H9 (cell line): Measurements from ENCODE around the gene BCAS3. TPM values are rescaled to one million over a fixed set of nuclear protein-coding genes. Genes with fewer than 3 reads are reported as not detected.

ENCODE experiments used
- DNase-seq: peaks from one replicate; pipeline ENCODE4 v3.0.0-alpha.2; 2017
- H2AFZ ChIP-seq: one replicate; pipeline ENCODE4 v1.6.1; 2013; ENCODE audit warnings: mild to moderate bottlenecking, low read length, control low read depth, moderate library complexity
- H2AK5ac ChIP-seq: 2 replicates; pipeline ENCODE4 v1.6.1; 2013; ENCODE audit warnings: low read length, control low read depth, mixed read lengths; ENCODE audit not compliant: insufficient read length
- H2BK120ac ChIP-seq: one replicate; pipeline ENCODE4 v1.6.1; 2013; ENCODE audit warnings: low read depth, mild to moderate bottlenecking, low read length, control low read depth, inconsistent platforms; ENCODE audit not compliant: poor library complexity, severe bottlenecking
- H2BK12ac ChIP-seq: 2 replicates; pipeline ENCODE4 v1.6.1; 2013; ENCODE audit warnings: low read length, control low read depth, mixed read lengths, low read depth; ENCODE audit not compliant: insufficient read length
- H2BK15ac ChIP-seq: 2 replicates; pipeline ENCODE4 v1.6.1; 2013; ENCODE audit warnings: low read depth, low read length, control low read depth
- H2BK20ac ChIP-seq: one replicate; pipeline ENCODE4 v1.6.1; 2013; ENCODE audit warnings: low read depth, mild to moderate bottlenecking, low read length, control low read depth, inconsistent platforms; ENCODE audit not compliant: poor library complexity, severe bottlenecking
- H2BK5ac ChIP-seq: 2 replicates; pipeline ENCODE4 v1.6.1; 2013; ENCODE audit warnings: low read length, control low read depth, mixed read lengths; ENCODE audit not compliant: insufficient read length
- H3K14ac ChIP-seq: 2 replicates; pipeline ENCODE4 v1.6.1; 2013; ENCODE audit warnings: low read length, control low read depth; ENCODE audit not compliant: insufficient read depth
- H3K18ac ChIP-seq: 2 replicates; pipeline ENCODE4 v1.6.1; 2013; ENCODE audit warnings: low read depth, mild to moderate bottlenecking, mixed read lengths, low read length, control low read depth; ENCODE audit not compliant: insufficient read length
- H3K23ac ChIP-seq: 2 replicates; pipeline ENCODE4 v1.6.1; 2013; ENCODE audit warnings: low read length, control low read depth, mixed read lengths, low read depth; ENCODE audit not compliant: insufficient read length
- H3K23me2 ChIP-seq: 2 replicates; pipeline ENCODE4 v1.6.1; 2013; ENCODE audit warnings: low read depth, mild to moderate bottlenecking, mixed read lengths, low read length, control low read depth; ENCODE audit not compliant: insufficient read length, poor library complexity, severe bottlenecking
- H3K27ac ChIP-seq: 2 replicates; pipeline ENCODE4 v1.5.1; 2013; ENCODE audit warnings: low read length, control low read depth, mixed read lengths, low read depth; ENCODE audit not compliant: insufficient read length
- H3K27me3 ChIP-seq: 2 replicates; pipeline ENCODE4 v1.6.1; 2013; ENCODE audit warnings: low read length, control low read depth, inconsistent platforms; ENCODE audit not compliant: insufficient read depth
- H3K4ac ChIP-seq: 2 replicates; pipeline ENCODE4 v1.6.1; 2013; ENCODE audit warnings: low read depth, mild to moderate bottlenecking, control low read depth, inconsistent platforms, low read length, moderate library complexity
- H3K4me1 ChIP-seq: 2 replicates; pipeline ENCODE4 v1.6.1; 2013; ENCODE audit warnings: low read length, control low read depth, inconsistent platforms; ENCODE audit not compliant: insufficient read depth
- H3K4me2 ChIP-seq: 2 replicates; pipeline ENCODE4 v1.6.1; 2013; ENCODE audit warnings: low read length, control low read depth, mixed read lengths; ENCODE audit not compliant: insufficient read length, insufficient read depth
- H3K56ac ChIP-seq: 2 replicates; pipeline ENCODE4 v1.6.1; 2013; ENCODE audit warnings: low read depth, mild to moderate bottlenecking, mixed read lengths, low read length, control low read depth; ENCODE audit not compliant: insufficient read length
- H3K79me1 ChIP-seq: 2 replicates; pipeline ENCODE4 v1.6.1; 2013; ENCODE audit warnings: low read depth, mild to moderate bottlenecking, moderate library complexity, low read length, control low read depth, inconsistent platforms; ENCODE audit not compliant: insufficient read depth, poor library complexity, severe bottlenecking
- H3K79me2 ChIP-seq: 2 replicates; pipeline ENCODE4 v1.6.1; 2013; ENCODE audit warnings: low read length, control low read depth, inconsistent platforms; ENCODE audit not compliant: insufficient read depth
- H3K9ac ChIP-seq: 2 replicates; pipeline ENCODE4 v1.6.1; 2013; ENCODE audit warnings: low read length, control low read depth, mixed read lengths; ENCODE audit not compliant: insufficient read length; ENCODE audit errors: extremely low read depth
- H3K9me3 ChIP-seq: one replicate; pipeline ENCODE4 v1.6.1; 2013; ENCODE audit warnings: low read depth, low read length, inconsistent platforms; ENCODE audit not compliant: control insufficient read depth
- H3T11ph ChIP-seq: one replicate; pipeline ENCODE4 v1.6.1; 2013; ENCODE audit warnings: mild to moderate bottlenecking, low read length, control low read depth, inconsistent platforms
- H4K20me1 ChIP-seq: one replicate; pipeline ENCODE4 v1.6.1; 2013; ENCODE audit not compliant: control insufficient read depth, insufficient read length, insufficient read depth
- H4K5ac ChIP-seq: 2 replicates; pipeline ENCODE4 v1.6.1; 2013; ENCODE audit warnings: low read depth, mild to moderate bottlenecking, mixed read lengths, low read length, control low read depth; ENCODE audit not compliant: insufficient read length
- H4K8ac ChIP-seq: replicated peaks from 2 replicates; pipeline ENCODE4 v1.6.1; 2013; ENCODE audit warnings: low read length, control low read depth, mixed read lengths, low read depth; ENCODE audit not compliant: insufficient read length
- H4K91ac ChIP-seq: 2 replicates; pipeline ENCODE4 v1.6.1; 2013; ENCODE audit warnings: low read depth, mild to moderate bottlenecking, moderate library complexity, mixed read lengths, low read length, control low read depth; ENCODE audit not compliant: insufficient read length
- H3K27ac Mint-ChIP-seq, 3 experiments: 2 replicates in 2 of 3; 3 replicates in 1 of 3; pipeline ENCODE4 v1.8.0; 2020 to 2021; ENCODE audit warnings: mixed read lengths in 3 of 3, mild to moderate bottlenecking in 1 of 3, moderate library complexity in 1 of 3
- H3K27me3 Mint-ChIP-seq: 2 replicates; pipeline ENCODE4 v1.8.0; 2021; ENCODE audit warnings: low read depth, mild to moderate bottlenecking, moderate library complexity, mixed read lengths
- H3K36me3 Mint-ChIP-seq, 3 experiments: 2 replicates in 2 of 3; 3 replicates in 1 of 3; pipeline ENCODE4 v1.8.0; 2020 to 2021; ENCODE audit warnings: low read depth in 3 of 3, mixed read lengths in 3 of 3; ENCODE audit not compliant: insufficient read depth in 1 of 3
- H3K4me1 Mint-ChIP-seq, 2 experiments: 2 replicates each; pipeline ENCODE4 v1.8.0; 2020; ENCODE audit warnings: mixed read lengths in 2 of 2
- H3K4me3 Mint-ChIP-seq, 2 experiments: 2 replicates in 1 of 2; 3 replicates in 1 of 2; pipeline ENCODE4 v1.8.0; 2020 to 2021; ENCODE audit warnings: mild to moderate bottlenecking in 2 of 2, mixed read lengths in 2 of 2, moderate library complexity in 1 of 2
- H3K9me3 Mint-ChIP-seq, 2 experiments: 2 replicates in 1 of 2; 3 replicates in 1 of 2; pipeline ENCODE4 v1.8.0; 2020; ENCODE audit warnings: mild to moderate bottlenecking in 2 of 2, mixed read lengths in 2 of 2, moderate library complexity in 1 of 2
- CTCF ChIP-seq: fragments of 200-600 bp; sonication (generic); conservative IDR thresholded peaks from 3 replicates; pipeline ENCODE4 v1.8.0; 2021; ENCODE audit warnings: antibody characterized with exemption, mild to moderate bottlenecking
- WGBS: extraction: QIAGEN DNeasy Blood & Tissue Kit; methylation state at CpG from one replicate; pipeline ENCODE4 v1.1.7; 2013; ENCODE audit warnings: missing lambda C conversion rate, low lambda C conversion rate, mixed read lengths; ENCODE audit not compliant: insufficient read length; ENCODE audit errors: extremely low coverage; 5-methylcytosine and 5-hydroxymethylcytosine counted together
- total RNA-seq: library from RNA; stranded (reverse); gene quantifications from 2 replicates; pipeline ENCODE4 v1.2.1, GENCODE V29; 2021

BCAS3 gene
- total RNA-seq, 1 experiment from 2014 or later, result 22.4 TPM

- H3K79me2 ChIP-seq, result no peaks in the 10 kb centered on the region
- no peak overlapping the region for H3K4me3 Mint-ChIP-seq
Observed at GRCh38 chr17:61378658-61379456, 701.2 kb downstream of the BCAS3 start.

More at GRCh38 chr17:61378658-61379456, 701.2 kb downstream of the BCAS3 start:
- H2BK15ac ChIP-seq, result no peak overlapping the region
- H4K5ac ChIP-seq, result no peak overlapping the region
- no peak overlapping the region for H3K23ac ChIP-seq
- no peaks in the 10 kb centered on the region for H3K27me3 ChIP-seq
- H3K27ac ChIP-seq, result no peak overlapping the region
- H4K8ac ChIP-seq, result no peak overlapping the region
- H3K9me3 ChIP-seq, result no peaks in the 10 kb centered on the region
- no peaks in the 10 kb centered on the region for H3K9me3 Mint-ChIP-seq
- H3K9ac ChIP-seq, result no peak overlapping the region
- no peak for DNase-seq
- H2AK5ac ChIP-seq, result no peak overlapping the region
- H2BK5ac ChIP-seq, result no peak overlapping the region
- no peaks in the 10 kb centered on the region for H3K4me1 ChIP-seq
- peaks cover 9 to 21% of the 10 kb centered on the region in 2 experiments for H3K4me1 Mint-ChIP-seq
- no peak for TF ChIP-seq CTCF
- H4K91ac ChIP-seq, result no peak overlapping the region
- no peaks in the 10 kb centered on the region for H3K23me2 ChIP-seq
- no peaks in the 10 kb centered on the region for H3K36me3 Mint-ChIP-seq
- no peak overlapping the region for H3K18ac ChIP-seq
- no peak overlapping the region for H2BK20ac ChIP-seq
- no peaks in the 10 kb centered on the region for H3K79me1 ChIP-seq
- no peaks in the 10 kb centered on the region for H4K20me1 ChIP-seq
- no peak overlapping the region for H3K14ac ChIP-seq
- H2BK12ac ChIP-seq, result no peak overlapping the region
- H2AFZ ChIP-seq, result no peak overlapping the region
- no peak overlapping the region for H3K4me2 ChIP-seq
- H3T11ph ChIP-seq, result no peak overlapping the region
- no CpG with 5 or more reads among the region's 8 CpGs for WGBS
- H3K56ac ChIP-seq, result no peak overlapping the region
- no peak overlapping the region for H2BK120ac ChIP-seq
- H3K27ac Mint-ChIP-seq, result no peak overlapping the region
- H3K27me3 Mint-ChIP-seq, result no peaks in the 10 kb centered on the region; the same call in 1 of the 2 replicates
- no peak overlapping the region for H3K4ac ChIP-seq
